Ishikawa (cell line): ENCODE data around the gene NT5DC3.

Source experiments
- CEBPB ChIP-seq: IDR thresholded peaks from 2 replicates; pipeline ENCODE4 v1.6.1; 2012
- CREB1 ChIP-seq: IDR thresholded peaks from 2 replicates; pipeline ENCODE4 v1.6.1; 2012; ENCODE audit warnings: low read depth
- EGR1 ChIP-seq: IDR thresholded peaks from 2 replicates; pipeline ENCODE4 v1.6.1; 2012
- EP300 ChIP-seq: IDR thresholded peaks from 2 replicates; pipeline ENCODE4 v1.6.1; 2012; ENCODE audit warnings: borderline replicate concordance
- FOXM1 ChIP-seq: IDR thresholded peaks from 2 replicates; pipeline ENCODE4 v1.6.1; 2012; ENCODE audit warnings: low read depth, borderline replicate concordance
- MAX ChIP-seq: IDR thresholded peaks from 2 replicates; pipeline ENCODE4 v1.6.1; 2012
- NFIC ChIP-seq: IDR thresholded peaks from 2 replicates; pipeline ENCODE4 v1.6.1; 2012
- RAD21 ChIP-seq: IDR thresholded peaks from 2 replicates; pipeline ENCODE4 v1.6.1; 2012; ENCODE audit warnings: low read depth
- REST ChIP-seq: IDR thresholded peaks from 2 replicates; pipeline ENCODE4 v1.6.1; 2012; ENCODE audit warnings: low read depth, mild to moderate bottlenecking
- TAF1 ChIP-seq: IDR thresholded peaks from 2 replicates; pipeline ENCODE4 v1.6.1; 2012; ENCODE audit warnings: low read depth, mild to moderate bottlenecking
- TCF12 ChIP-seq: IDR thresholded peaks from 2 replicates; pipeline ENCODE4 v1.6.1; 2012; ENCODE audit warnings: low read depth
- TEAD4 ChIP-seq: IDR thresholded peaks from 2 replicates; pipeline ENCODE4 v1.6.1; 2012
- USF1 ChIP-seq: IDR thresholded peaks from 2 replicates; pipeline ENCODE4 v1.6.1; 2012
- YY1 ChIP-seq: IDR thresholded peaks from 2 replicates; pipeline ENCODE4 v1.6.1; 2012; ENCODE audit warnings: low read depth
- ZBTB7A ChIP-seq: IDR thresholded peaks from 2 replicates; pipeline ENCODE4 v1.6.1; 2012; ENCODE audit warnings: low read depth

NT5DC3 gene

GRCh38 chr12:103728323-103728722, 112.7 kb downstream of the NT5DC3 start:
- TF ChIP-seq TAF1 (no peak), TEAD4 (no peak), EGR1 (no peak)

- TF ChIP-seq TCF12 (no peak), FOXM1 (no peak), YY1 (no peak), CREB1 (no peak), NFIC (no peak), TAF1 (no peak), REST (no peak), EGR1 (no peak), ZBTB7A (no peak), USF1 (no peak), CEBPB (no peak), RAD21 (no peak), TEAD4 (no peak), EP300 (no peak), MAX (no peak)
Observed at GRCh38 chr12:103727638-103728037, 113.4 kb downstream of the NT5DC3 start.

GRCh38 chr12:103725398-103725797, 115.6 kb downstream of the NT5DC3 start:
- TF ChIP-seq FOXM1 (no peak), EP300 (no peak), TAF1 (no peak), CREB1 (no peak), TCF12 (no peak), USF1 (no peak), REST (no peak), RAD21 (no peak), NFIC (no peak), ZBTB7A (no peak), YY1 (no peak), MAX (no peak), EGR1 (no peak), CEBPB (no peak), TEAD4 (no peak)
